HFFc6 (cell line): Measurements from ENCODE around the gene STAU1. TPM values are rescaled to one million over a fixed set of nuclear protein-coding genes. Genes with fewer than 3 reads are reported as not detected.
"Not testable (repeated sequence)": the region's sequence is repeated elsewhere in the genome, so short reads cannot be mapped to it uniquely, and the experiment has no call there.

ENCODE experiments used
- DNase-seq: peaks from one replicate; pipeline ENCODE4 v3.0.0-alpha.2; 2018
- H3K27ac Mint-ChIP-seq: 2 replicates; pipeline ENCODE4 v1.8.0; 2020; ENCODE audit warnings: mild to moderate bottlenecking, mixed read lengths
- H3K27me3 Mint-ChIP-seq: 2 replicates; pipeline ENCODE4 v1.8.0; 2021; ENCODE audit warnings: mild to moderate bottlenecking, moderate library complexity, mixed read lengths; ENCODE audit not compliant: insufficient read depth
- H3K36me3 Mint-ChIP-seq: 2 replicates; pipeline ENCODE4 v1.8.0; 2021; ENCODE audit warnings: low read depth, mixed read lengths
- H3K4me1 Mint-ChIP-seq: 2 replicates; pipeline ENCODE4 v1.8.0; 2020; ENCODE audit warnings: low read depth, mixed read lengths
- H3K4me3 Mint-ChIP-seq: 2 replicates; pipeline ENCODE4 v1.8.0; 2020; ENCODE audit warnings: mild to moderate bottlenecking, moderate library complexity, mixed read lengths
- H3K9me3 Mint-ChIP-seq: 2 replicates; pipeline ENCODE4 v1.8.0; 2020; ENCODE audit warnings: mild to moderate bottlenecking, mixed read lengths
- CTCF ChIP-seq: fragments of 200-600 bp; sonication (generic); IDR thresholded peaks from 2 replicates; pipeline ENCODE4 v1.5.0; 2021; ENCODE audit warnings: antibody characterized with exemption, mild to moderate bottlenecking
- total RNA-seq, 6 experiments: library from RNA; stranded (reverse); fragmentation: NEBNext Ultra II Directional; extraction: Animal tissue kit (Norgen Biotek cat#: 25700); gene quantifications; 2 replicates in 1 of 6; 3 replicates in 5 of 6; pipeline ENCODE4 v1.2.3, GENCODE V29; 2021

Gene STAU1
- total RNA-seq, 6 experiments from 2014 or later, result 85.6 to 95.4 (median 87.9) TPM

- no peak overlapping the region for H3K4me3 Mint-ChIP-seq
- TF ChIP-seq CTCF, result no peak
- H3K4me1 Mint-ChIP-seq, result no peaks in the 10 kb centered on the region
- H3K9me3 Mint-ChIP-seq, result no peaks in the 10 kb centered on the region
- no peak for DNase-seq
- peaks cover 38% of the 10 kb centered on the region for H3K36me3 Mint-ChIP-seq
- no peak overlapping the region for H3K27ac Mint-ChIP-seq
- no peaks in the 10 kb centered on the region; the same call in 1 of the 2 replicates for H3K27me3 Mint-ChIP-seq
These were observed 83.8 kb downstream of the STAU1 start for GRCh38 chr20:49104365-49104648.

GRCh38 chr20:49103647-49104364 is 84.3 kb downstream of the STAU1 start:
- H3K27me3 Mint-ChIP-seq, result no peaks in the 10 kb centered on the region; the same call in 1 of the 2 replicates
- H3K4me1 Mint-ChIP-seq, result no peaks in the 10 kb centered on the region
- no peak overlapping the region for H3K27ac Mint-ChIP-seq
- H3K36me3 Mint-ChIP-seq, result peaks cover 40% of the 10 kb centered on the region
- DNase-seq, result no peak
- H3K9me3 Mint-ChIP-seq, result no peaks in the 10 kb centered on the region
- TF ChIP-seq CTCF, result no peak
- no peak overlapping the region for H3K4me3 Mint-ChIP-seq

GRCh38 chr20:49103019-49103418 is 85.1 kb downstream of the STAU1 start:
- no peak for DNase-seq
- H3K9me3 Mint-ChIP-seq, result no peaks in the 10 kb centered on the region
- no peak overlapping the region for H3K27ac Mint-ChIP-seq
- H3K4me3 Mint-ChIP-seq, result no peak overlapping the region
- no peak for TF ChIP-seq CTCF
- H3K27me3 Mint-ChIP-seq, result no peaks in the 10 kb centered on the region; the same call in 1 of the 2 replicates
- peaks cover 42% of the 10 kb centered on the region for H3K36me3 Mint-ChIP-seq
- no peaks in the 10 kb centered on the region for H3K4me1 Mint-ChIP-seq

GRCh38 chr20:49100972-49101371 is 87.2 kb downstream of the STAU1 start:
- Mint-ChIP-seq H3K4me3 (no peak overlapping the region; the same call in 1 of the 2 replicates), H3K27me3 (no peaks in the 10 kb centered on the region; the same call in 1 of the 2 replicates), H3K9me3 (no peaks in the 10 kb centered on the region), H3K27ac (no peak overlapping the region), H3K4me1 (no peaks in the 10 kb centered on the region), H3K36me3 (peaks cover 53% of the 10 kb centered on the region)
- DNase-seq, result no peak
- no peak for TF ChIP-seq CTCF

GRCh38 chr20:49100292-49100691 is 87.8 kb downstream of the STAU1 start:
- H3K4me3 Mint-ChIP-seq, H3K27me3 Mint-ChIP-seq, H3K4me1 Mint-ChIP-seq, DNase-seq, H3K9me3 Mint-ChIP-seq, H3K27ac Mint-ChIP-seq: not testable (repeated sequence)
- H3K36me3 Mint-ChIP-seq, result peaks cover 53% of the 10 kb centered on the region

GRCh38 chr20:49099011-49099410 is 89.1 kb downstream of the STAU1 start:
- no peak for TF ChIP-seq CTCF
- DNase-seq, result no peak
- Mint-ChIP-seq H3K4me3 (no peak overlapping the region), H3K4me1 (no peaks in the 10 kb centered on the region), H3K27me3 (no peaks in the 10 kb centered on the region; the same call in 1 of the 2 replicates), H3K9me3 (no peaks in the 10 kb centered on the region), H3K27ac (no peak overlapping the region), H3K36me3 (peaks cover 56% of the 10 kb centered on the region)
